ENCODE measurements around the gene SLC39A13.

DNA sequence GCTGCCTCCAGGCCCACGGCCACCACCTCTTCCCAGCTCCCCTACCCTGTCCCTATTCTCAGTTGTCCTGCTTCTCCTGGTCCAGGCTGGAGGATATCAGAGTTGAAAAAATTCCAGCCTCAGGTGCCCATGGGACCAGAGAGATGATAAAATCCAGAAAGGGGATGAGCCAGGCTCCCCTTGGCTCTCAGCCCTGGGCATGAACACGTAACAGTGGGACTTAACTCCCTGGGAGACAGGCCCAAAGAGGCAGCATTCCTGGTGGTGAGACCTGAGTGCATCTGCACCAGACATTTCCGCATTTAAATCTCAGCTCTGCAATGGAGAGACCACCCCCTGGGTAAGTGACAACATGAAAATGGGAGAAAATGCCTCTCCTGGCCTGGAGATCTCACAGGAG, 10.4 kb upstream of the SLC39A13 start:
- TF ChIP-seq, protein P1, sequence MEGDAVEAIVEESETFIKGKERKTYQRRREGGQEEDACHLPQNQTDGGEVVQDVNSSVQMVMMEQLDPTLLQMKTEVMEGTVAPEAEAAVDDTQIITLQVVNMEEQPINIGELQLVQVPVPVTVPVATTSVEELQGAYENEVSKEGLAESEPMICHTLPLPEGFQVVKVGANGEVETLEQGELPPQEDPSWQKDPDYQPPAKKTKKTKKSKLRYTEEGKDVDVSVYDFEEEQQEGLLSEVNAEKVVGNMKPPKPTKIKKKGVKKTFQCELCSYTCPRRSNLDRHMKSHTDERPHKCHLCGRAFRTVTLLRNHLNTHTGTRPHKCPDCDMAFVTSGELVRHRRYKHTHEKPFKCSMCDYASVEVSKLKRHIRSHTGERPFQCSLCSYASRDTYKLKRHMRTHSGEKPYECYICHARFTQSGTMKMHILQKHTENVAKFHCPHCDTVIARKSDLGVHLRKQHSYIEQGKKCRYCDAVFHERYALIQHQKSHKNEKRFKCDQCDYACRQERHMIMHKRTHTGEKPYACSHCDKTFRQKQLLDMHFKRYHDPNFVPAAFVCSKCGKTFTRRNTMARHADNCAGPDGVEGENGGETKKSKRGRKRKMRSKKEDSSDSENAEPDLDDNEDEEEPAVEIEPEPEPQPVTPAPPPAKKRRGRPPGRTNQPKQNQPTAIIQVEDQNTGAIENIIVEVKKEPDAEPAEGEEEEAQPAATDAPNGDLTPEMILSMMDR (conservative IDR thresholded peaks at IDR 0.05 in 1 of 2, IDR thresholded peaks at IDR 0.05 in 1 of 2; ENCODE audit: low read depth in 1 of 2, low read length in 2 of 2), result no peak
- no peak for TF ChIP-seq EZH2 (IDR thresholded peaks at IDR 0.05; ENCODE audit: low read length, missing control alignments)

Data from fibroblast of lung (primary cell).